Measurements from ENCODE around the gene RPS21. TPM values are rescaled to one million over a fixed set of nuclear protein-coding genes. Genes with fewer than 3 reads are reported as not detected.
"Not testable (repeated sequence)": the region's sequence is repeated elsewhere in the genome, so short reads cannot be mapped to it uniquely, and the experiment has no call there.

Gene RPS21
- total RNA-seq, 1 donor from 2014 or later, result 1,935 TPM

DNA sequence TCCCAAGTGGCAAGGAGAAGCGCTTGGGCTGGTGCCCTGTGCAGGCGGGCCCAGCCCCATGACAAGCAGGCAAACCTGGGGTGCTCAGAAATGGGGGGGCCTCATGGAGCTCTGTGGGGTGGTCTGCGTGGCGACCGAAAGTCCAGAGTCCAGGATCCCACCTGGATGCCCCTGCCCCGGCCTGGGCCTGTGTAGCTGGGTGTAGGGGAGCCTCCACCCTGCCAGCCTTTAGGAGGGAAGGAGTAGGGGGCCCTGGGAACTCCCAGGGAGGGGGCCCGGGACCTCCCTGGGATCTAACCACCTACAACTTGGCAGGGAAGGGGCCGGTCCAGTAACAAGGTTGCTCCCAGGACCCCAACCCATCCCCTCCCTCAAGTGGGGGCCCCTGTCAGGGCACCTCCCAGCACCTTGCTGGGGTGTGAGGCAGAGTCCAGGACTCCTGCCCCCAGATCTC is 15.3 kb upstream of the RPS21 start:
- Histone ChIP-seq H3K4me3 (no peak overlapping the region), H3K27ac (peak overlapping the region; percentile 63), H3K36me3 (no peaks in the 10 kb centered on the region), H3K27me3 (no peaks in the 10 kb centered on the region), H3K9me3 (no peaks in the 10 kb centered on the region), H3K4me1 (peaks cover 70% of the 10 kb centered on the region)
- TF ChIP-seq POLR2AphosphoS5 (IDR thresholded peaks at IDR 0.05; ENCODE audit: insufficient read depth in 1 of 2, low read depth in 1 of 2), result no peak
- TF ChIP-seq, protein P1, sequence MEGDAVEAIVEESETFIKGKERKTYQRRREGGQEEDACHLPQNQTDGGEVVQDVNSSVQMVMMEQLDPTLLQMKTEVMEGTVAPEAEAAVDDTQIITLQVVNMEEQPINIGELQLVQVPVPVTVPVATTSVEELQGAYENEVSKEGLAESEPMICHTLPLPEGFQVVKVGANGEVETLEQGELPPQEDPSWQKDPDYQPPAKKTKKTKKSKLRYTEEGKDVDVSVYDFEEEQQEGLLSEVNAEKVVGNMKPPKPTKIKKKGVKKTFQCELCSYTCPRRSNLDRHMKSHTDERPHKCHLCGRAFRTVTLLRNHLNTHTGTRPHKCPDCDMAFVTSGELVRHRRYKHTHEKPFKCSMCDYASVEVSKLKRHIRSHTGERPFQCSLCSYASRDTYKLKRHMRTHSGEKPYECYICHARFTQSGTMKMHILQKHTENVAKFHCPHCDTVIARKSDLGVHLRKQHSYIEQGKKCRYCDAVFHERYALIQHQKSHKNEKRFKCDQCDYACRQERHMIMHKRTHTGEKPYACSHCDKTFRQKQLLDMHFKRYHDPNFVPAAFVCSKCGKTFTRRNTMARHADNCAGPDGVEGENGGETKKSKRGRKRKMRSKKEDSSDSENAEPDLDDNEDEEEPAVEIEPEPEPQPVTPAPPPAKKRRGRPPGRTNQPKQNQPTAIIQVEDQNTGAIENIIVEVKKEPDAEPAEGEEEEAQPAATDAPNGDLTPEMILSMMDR (IDR thresholded peaks at IDR 0.05), result no peak
- TF ChIP-seq POLR2A (IDR thresholded peaks at IDR 0.05), result no peak
- DNase-seq (ENCODE audit: extremely low spot score in 2 of 2), result no peak
- intact Hi-C loops (cut with DNase I), result no loop called here

DNA sequence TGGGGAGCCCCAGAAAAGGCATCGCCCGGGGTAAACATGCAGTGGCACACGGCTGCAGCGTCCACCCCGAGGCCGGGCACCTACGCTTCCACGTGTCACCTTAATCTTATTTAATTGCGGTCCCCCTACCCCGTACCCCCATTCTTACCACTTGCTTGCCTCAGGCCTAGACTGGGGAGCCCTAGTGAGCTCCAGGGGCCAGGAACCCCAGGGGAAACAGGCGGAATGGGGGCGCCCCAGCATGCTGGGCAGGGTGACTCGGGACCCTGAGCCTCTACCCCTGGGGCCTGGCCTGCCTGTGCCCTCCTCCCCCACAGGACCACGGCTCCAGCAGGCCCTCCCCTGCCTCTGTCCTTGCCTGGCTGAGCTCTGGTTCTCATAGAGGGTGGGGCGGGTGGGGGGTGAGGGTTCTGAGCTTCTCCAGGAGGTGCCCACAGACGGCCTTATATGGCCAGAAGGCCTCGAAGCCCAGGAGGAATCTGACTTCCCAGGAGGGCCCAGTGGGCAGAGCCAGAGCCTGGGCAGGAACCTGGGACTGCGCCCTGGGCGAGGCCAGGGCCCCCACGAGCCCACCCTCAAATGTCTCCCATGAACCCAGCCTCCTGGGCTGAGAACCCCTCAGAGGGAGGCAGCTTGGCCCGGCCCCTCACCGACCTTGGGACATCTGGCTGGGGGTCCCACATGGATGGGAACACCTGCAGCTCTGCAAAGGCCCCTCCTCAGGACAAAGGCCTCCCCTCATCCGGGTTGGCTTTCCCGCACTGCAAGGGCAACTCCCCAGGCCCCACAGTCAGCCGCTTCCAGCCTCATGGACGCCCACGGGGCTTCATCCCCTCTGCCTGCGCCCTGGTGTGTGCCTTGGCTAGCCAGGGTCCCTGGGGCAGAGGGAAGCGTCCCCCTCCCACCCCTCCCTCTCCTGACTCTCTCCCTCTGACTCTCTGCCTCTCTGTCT is 14.6 kb upstream of the RPS21 start:
- TF ChIP-seq, protein P1 (IDR thresholded peaks at IDR 0.05), result no peak
- TF ChIP-seq POLR2AphosphoS5 (IDR thresholded peaks at IDR 0.05; ENCODE audit: insufficient read depth in 1 of 2, low read depth in 1 of 2) (peak in 1 of 2 donors; percentile 29), POLR2A (IDR thresholded peaks at IDR 0.05) (no peak)
- Histone ChIP-seq H3K36me3 (no peaks in the 10 kb centered on the region), H3K9me3 (no peaks in the 10 kb centered on the region), H3K27me3 (no peaks in the 10 kb centered on the region), H3K27ac (peak overlapping the region; percentile 63), H3K4me1 (peaks cover 74% of the 10 kb centered on the region), H3K4me3 (no peak overlapping the region)
- intact Hi-C loops (cut with DNase I), result no loop called here
- no peak for DNase-seq (ENCODE audit: extremely low spot score in 2 of 2)

DNA sequence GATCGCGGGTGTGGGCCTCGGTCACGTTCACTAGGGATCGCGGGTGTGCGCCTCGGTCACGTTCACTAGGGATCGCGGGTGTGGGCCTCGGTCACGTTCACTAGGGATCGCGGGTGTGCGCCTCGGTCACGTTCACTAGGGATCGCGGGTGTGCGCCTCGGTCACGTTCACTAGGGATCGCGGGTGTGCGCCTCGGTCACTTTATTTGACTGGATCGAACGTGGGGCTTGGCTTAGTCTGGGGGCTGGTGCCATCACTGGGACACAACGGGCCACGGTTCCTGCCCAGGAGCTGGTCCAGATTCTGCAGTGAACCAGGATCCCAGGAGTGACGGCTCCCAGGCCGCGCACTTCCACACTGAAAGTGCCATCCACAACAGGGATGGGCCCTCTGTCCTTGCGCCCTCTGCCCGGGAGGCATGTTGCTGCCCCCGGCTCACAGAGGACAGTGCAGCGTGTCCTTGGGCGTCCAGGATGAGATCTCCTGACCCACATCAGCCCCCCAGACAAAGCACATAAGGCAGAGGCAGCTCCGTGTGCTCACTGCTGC is 13.2 kb upstream of the RPS21 start:
- H3K36me3 ChIP-seq; H3K27me3 ChIP-seq; H3K27ac ChIP-seq; intact Hi-C loops (cut with DNase I); H3K9me3 ChIP-seq; H3K4me3 ChIP-seq; DNase-seq (ENCODE audit: extremely low spot score in 2 of 2): not testable (repeated sequence)
- peaks cover 74% of the 10 kb centered on the region for H3K4me1 ChIP-seq

DNA sequence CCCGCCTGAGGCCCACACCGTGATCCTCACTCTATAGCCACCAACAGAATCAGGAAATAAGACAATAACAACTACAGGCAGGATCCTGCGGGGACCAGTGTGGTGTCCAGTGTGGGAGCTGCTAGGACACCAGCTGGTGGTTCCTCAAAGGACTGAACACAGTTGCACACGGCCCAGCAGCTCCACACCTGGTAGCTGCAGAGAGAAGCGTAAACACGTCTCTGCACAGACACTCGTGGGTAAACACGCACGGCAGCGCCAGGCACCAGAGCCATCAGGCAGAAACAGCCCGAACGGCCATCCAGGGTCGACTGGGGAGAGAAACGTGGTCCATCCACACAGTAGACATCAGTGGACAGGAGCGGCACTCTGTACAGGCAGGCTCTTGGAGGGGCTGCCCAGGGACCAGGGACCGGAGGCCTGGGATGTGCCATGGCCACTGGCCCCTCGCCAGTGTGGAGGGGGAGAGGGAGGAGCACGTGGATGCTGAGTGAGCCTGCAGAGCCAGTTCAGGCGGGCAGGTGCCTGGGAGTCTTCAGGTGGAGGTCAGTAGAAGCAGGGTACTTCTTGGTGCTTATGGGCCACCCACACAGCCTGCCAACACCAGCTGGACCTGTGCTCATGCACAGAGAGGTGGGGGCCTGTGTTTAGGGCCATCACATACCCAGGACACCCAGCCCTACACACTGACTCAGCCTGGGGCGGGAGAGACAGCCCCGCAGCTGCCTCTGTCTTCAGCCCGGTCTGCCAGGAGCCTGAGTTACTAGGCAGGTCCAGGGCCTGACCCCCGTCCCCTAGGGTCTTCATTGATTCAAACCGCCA is 12.4 kb upstream of the RPS21 start:
- H3K4me3 ChIP-seq, result no peak overlapping the region
- TF ChIP-seq, protein P1 (IDR thresholded peaks at IDR 0.05), result no peak
- no peaks in the 10 kb centered on the region for H3K27me3 ChIP-seq
- DNase-seq (ENCODE audit: extremely low spot score in 2 of 2), result no peak
- no peaks in the 10 kb centered on the region for H3K9me3 ChIP-seq
- H3K36me3 ChIP-seq, result no peaks in the 10 kb centered on the region
- peak overlapping the region; percentile 74 for H3K27ac ChIP-seq
- intact Hi-C loops (cut with DNase I), result no loop called here
- peaks cover 73% of the 10 kb centered on the region for H3K4me1 ChIP-seq

Data from vagina (tissue), 2 donors.